ENCODE data around the gene NANOS3.

- TF ChIP-seq CTCF (conservative IDR thresholded peaks at IDR 0.05 in 1 of 2, IDR thresholded peaks at IDR 0.05 in 1 of 2; ENCODE audit: extremely low read depth in 1 of 2, insufficient read depth in 1 of 2, low read depth in 1 of 2, low read length in 2 of 2) = peak; percentile 79 to 94
- no peak for TF ChIP-seq EZH2 (IDR thresholded peaks at IDR 0.05; ENCODE audit: borderline replicate concordance, low read length)
Observed at GRCh38 chr19:13861714-13862531, 15.0 kb upstream of the NANOS3 start.
